Renal pelvis (tissue), 4 donors: Measurements from ENCODE around the gene HENMT1. TPM values are rescaled to one million over a fixed set of nuclear protein-coding genes. Genes with fewer than 3 reads are reported as not detected.

ENCODE experiments used
- DNase-seq: peaks from one replicate; pipeline ENCODE4 v3.0.0-alpha.2; 2013
- polyA plus RNA-seq, 3 donors: library from polyadenylated mRNA; unstranded; fragments of 120-200 nt; gene quantifications; one replicate each; pipeline ENCODE4 v1.2.1, GENCODE V29; 2013; ENCODE audit not compliant: insufficient read length in 3 of 3

Gene HENMT1
- polyA plus RNA-seq, 3 donors, result 9.6 to 11.0 (median 9.6) TPM

GRCh38 chr1:108639899-108640560 is 20.9 kb downstream of the HENMT1 start:
- no peak for DNase-seq

- no peak for DNase-seq
Measured at GRCh38 chr1:108636876-108637275, 24.0 kb downstream of the HENMT1 start.

- no peak for DNase-seq
Measured at GRCh38 chr1:108634521-108634920, 26.4 kb downstream of the HENMT1 start.

DNA sequence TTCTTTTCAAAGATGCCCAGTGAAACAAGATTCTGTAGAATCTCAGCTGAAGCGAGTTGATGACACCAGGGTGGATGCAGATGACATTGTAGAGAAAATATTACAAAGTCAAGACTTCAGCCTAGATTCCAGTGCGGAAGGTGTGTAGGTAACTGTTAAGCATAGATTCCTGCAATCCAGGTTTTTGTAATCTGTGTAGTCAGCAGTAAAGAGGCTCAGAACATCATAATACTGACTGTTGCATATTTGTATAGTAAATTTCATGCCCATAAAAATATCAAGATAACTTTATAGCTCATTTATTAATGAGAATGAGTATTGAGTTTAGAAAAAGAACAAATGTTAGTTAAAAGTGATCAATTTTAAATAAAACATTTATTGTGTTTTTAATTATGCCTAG is 32.2 kb downstream of the HENMT1 start:
- no peak for DNase-seq

GRCh38 chr1:108627951-108628350 is 32.9 kb downstream of the HENMT1 start:
- DNase-seq, result no peak

GRCh38 chr1:108627256-108627655 is 33.6 kb downstream of the HENMT1 start:
- DNase-seq, result no peak

DNA sequence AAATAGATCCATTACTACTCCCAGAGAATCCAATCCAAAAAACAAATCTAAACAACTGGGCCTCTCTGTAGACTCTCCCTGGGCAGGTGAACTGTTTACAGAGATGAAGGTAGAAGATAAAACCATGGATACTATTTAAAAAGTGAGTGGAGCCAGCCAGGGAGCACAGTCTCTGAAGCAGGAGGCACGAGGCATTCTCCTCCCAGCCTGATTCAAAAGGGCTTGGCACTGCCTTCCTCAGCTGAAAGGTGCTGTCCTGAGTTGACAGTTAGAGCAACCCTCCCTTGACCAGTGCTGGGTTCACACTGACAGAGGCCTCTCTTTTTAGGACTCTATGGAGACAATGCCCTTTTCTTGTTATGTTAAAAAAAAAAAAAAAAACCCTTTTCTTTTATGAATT is 36.8 kb downstream of the HENMT1 start:
- DNase-seq, result no peak

- no peak for DNase-seq
Measured at GRCh38 chr1:108617724-108618056, 43.2 kb downstream of the HENMT1 start.

GRCh38 chr1:108617008-108617723 is 43.7 kb downstream of the HENMT1 start:
- DNase-seq, result no peak

GRCh38 chr1:108615544-108615943 is 45.3 kb downstream of the HENMT1 start:
- DNase-seq, result no peak

DNA sequence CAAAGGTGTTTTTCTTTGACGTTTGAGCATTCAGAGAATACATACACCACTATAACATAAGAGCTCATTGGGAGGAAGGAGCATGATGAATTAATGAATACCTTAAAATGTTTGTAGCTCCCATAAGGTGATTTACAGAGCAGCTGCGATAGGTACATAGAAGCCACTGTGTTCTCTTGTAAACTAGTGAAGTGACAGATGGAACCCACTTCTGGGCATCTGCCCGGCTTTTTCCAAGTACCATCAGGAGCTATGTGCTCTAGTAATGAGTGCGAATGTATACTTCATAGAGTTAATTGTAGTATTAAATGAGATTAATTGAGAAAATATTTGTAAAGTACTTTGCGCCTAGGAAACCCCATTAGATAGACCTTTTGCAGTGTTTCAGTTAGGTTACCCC is 48.4 kb downstream of the HENMT1 start:
- DNase-seq, result no peak

GRCh38 chr1:108611984-108612383 is 48.9 kb downstream of the HENMT1 start:
- no peak for DNase-seq

- DNase-seq, result no peak
Measured at GRCh38 chr1:108610073-108610472, 50.8 kb downstream of the HENMT1 start.

DNA sequence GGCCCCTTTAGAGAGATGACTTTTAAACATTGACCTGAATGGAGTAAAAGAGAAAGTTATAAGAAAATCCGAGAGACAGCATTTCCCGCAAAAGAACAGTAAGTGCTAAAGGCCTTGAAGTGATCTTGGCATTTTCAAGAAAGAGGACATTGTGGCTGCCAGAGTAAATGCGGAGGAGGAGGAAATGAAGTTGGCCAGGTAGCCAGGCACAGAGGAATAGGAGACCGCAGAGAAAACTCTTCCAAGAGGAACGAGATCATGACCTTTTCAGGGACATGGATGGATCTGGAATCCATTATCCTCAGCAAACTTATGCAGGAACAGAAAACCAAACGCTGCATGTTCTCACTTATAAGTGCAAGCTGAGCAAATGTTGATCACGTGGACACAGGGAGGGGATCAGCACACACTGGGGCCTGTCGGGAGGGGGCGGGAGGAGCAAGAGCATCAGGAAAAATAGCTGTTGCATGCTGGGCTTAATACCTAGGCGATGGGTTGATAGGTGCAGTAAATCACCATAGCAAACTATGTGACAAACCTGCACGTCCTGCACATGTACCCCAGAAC is 51.3 kb downstream of the HENMT1 start:
- no peak for DNase-seq

DNA sequence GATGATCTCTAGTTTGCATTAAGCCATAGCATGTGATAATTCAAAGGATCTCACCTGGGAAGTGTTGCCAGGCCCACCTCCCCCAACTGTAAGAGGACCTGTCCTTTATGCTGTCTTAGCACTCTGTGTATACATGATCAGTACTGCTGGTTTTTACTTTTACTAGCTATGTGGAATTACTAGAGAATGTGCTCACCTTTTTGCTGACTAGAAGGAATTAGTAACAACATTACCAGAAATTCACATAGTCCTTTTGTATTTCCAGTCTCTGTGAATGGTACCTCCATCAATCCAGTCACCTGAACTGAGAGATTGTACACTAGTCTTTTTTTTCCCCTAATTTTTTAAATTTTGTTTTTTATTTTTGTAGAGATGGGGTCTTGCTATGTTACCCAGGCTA is 54.4 kb downstream of the HENMT1 start:
- DNase-seq, result no peak

GRCh38 chr1:108605633-108606032 is 55.3 kb downstream of the HENMT1 start:
- DNase-seq, result no peak

DNA sequence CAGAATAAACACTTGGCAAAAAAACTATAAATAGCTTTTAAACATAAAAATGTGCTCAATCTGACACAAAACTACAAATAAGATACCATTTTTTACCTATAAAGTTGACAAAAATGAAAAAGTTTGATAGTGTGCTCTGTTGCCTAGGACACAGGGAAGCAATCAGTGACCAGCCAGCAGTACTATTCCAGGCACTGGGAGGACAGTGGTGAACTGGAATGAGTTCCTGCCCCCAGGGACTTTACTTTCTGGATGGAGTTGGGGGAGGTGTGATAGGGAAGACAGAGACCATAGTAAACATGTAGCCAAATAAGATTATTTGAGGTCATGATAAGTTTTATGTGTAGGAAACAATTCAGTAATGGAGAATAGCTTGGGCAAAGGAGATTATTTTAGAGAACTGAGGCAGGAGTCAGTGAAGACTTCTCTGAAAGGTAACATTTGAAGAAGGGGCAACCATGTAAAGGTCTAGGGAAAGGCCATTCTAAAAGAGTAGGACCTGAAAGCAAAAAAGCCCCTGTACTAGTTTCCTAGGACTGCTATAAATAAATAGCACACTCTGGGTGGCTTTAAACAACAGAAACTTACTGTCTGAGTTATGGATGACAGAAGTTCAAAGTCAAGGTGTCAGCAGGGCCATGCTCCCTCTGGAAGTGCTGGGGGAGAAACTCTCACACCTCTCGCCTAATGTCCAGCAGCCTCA is 59.0 kb downstream of the HENMT1 start:
- DNase-seq, result no peak

DNA sequence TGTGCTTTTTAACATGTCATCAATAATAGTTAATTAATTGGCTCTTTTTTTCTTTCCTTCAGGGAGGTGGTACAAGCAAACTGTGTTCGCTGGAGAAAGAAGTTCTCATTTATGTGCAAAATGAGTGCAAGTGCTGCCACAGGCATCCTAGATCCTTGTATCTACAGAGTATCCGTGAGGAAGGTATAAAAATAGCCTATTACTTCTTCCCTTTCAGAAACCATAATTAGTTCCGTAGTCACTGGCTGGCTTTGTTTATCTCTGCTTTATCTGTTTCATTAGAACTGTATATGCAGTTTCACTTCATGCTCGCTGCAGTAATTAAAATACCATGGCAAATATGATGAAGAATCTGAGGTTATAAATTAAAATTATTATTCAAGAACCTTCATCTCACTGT is 60.4 kb downstream of the HENMT1 start:
- DNase-seq, result no peak

- DNase-seq, result no peak
Measured at GRCh38 chr1:108598340-108598739, 62.6 kb downstream of the HENMT1 start.
